Pancreas (tissue), 10 donors: ENCODE data around the gene ZC3H10. TPM values are rescaled to one million over a fixed set of nuclear protein-coding genes. Genes with fewer than 3 reads are reported as not detected.

Experiments
- ATAC-seq, 4 donors: fragments of 200-7000 bp; cut with Tn5 transposase; one replicate each; pipeline versions ENCODE4 v1.8.0 to v1.9.1; 2020; ENCODE audit warnings: mild to moderate bottlenecking in 4 of 4, moderate library complexity in 4 of 4
- DNase-seq, 6 donors: peaks; one replicate each; pipeline ENCODE4 v3.0.0-alpha.2; 2020
- FAIRE-seq: peaks from 2 replicates; lab custom pipeline; 2012; peaks lifted over from hg19 to GRCh38; lab: Jason Lieb, UNC
- H3K27ac ChIP-seq, 4 donors: fragments of 200-600 bp; sonication (generic); 1 replicate in 3 of 4; 2 replicates in 1 of 4; pipeline versions ENCODE4 v1.5.0 to v1.8.0; 2020
- H3K27me3 ChIP-seq, 4 donors: fragments of 200-600 bp; one replicate each; pipeline ENCODE4 v1.8.0; 2021
- H3K36me3 ChIP-seq, 3 donors: fragments of 200-600 bp; sonication (generic) in 1 of 3; one replicate each; pipeline versions ENCODE4 v1.5.0 to v1.8.0; 2020 to 2021
- H3K4me1 ChIP-seq, 3 donors: fragments of 200-600 bp; one replicate each; pipeline ENCODE4 v1.8.0; 2021
- H3K4me3 ChIP-seq, 4 donors: fragments of 200-600 bp; sonication (generic) in 2 of 4; one replicate each; pipeline versions ENCODE4 v1.5.0 to v1.8.0; 2020 to 2021
- H3K9me3 ChIP-seq, 4 donors: fragments of 200-600 bp; one replicate each; pipeline ENCODE4 v1.8.0; 2021
- WGBS, 2 donors: extraction: QIAGEN DNeasy Blood & Tissue Kit; methylation state at CpG; one replicate each; pipeline ENCODE4 v1.1.7; 2013; 5-methylcytosine and 5-hydroxymethylcytosine counted together
- intact Hi-C, 3 donors: fragments of 100-400 bp; cut with DNase I; formaldehyde crosslinking; loops; one replicate each; pipeline versions ENCODE4 v1.11.1 to v1.14.2; 2022
- polyA plus RNA-seq, 2 donors: library from polyadenylated mRNA; stranded (reverse); fragments of 200-250 nt; gene quantifications; one replicate each; pipeline ENCODE4 v1.2.3, GENCODE V29; 2013
- total RNA-seq, 6 donors: library from RNA; stranded (reverse); fragmentation: NEBNext Ultra II Directional in 4 of 6; extraction: Animal tissue kit (Norgen Biotek cat#: 25700) in 4 of 6; gene quantifications; one replicate each; pipeline versions ENCODE4 v1.2.1 to v1.2.4, GENCODE V29; 2021 to 2023
- TF ChIP-seq, protein P1 (sequence below), 4 donors: fragments of 200-600 bp; sonication (generic) in 3 of 4; IDR thresholded peaks; one replicate each; pipeline versions ENCODE4 v1.5.0 to v1.8.0; 2021; ENCODE audit warnings: antibody characterized with exemption in 4 of 4
- donor health status: healthy with polysubstance abuse.
- donor health status: DM: no; HTN: no; CAD: no; lungs with moderate emphysema.
- donor health status: DM: no; HTN: no; CAD: no.
- donor health status: control.
- donor health status: control.
- donor health status: Bipolar disorder and iron deficiency.
- donor health status: DM: yes; HTN: yes; CAD: no.
- donor health status: DM: no; HTN: no; CAD: no.
- donor health status: DM: no; HTN: no; CAD: no.
- donor health status: DM: yes; HTN: yes; CAD: no.

The ZC3H10 gene
- total and polyA plus RNA-seq, 8 donors: 1.9 to 4.1 (median 3.1) TPM

GRCh38 chr12:56163533-56164344 is 45.7 kb downstream of the ZC3H10 start:
- no peak overlapping the region for H3K4me3 ChIP-seq
- peak in 1 of 4 donors; percentile 3 for ATAC-seq
- no peaks in the 10 kb centered on the region for H3K9me3 ChIP-seq
- H3K27me3 ChIP-seq: no peaks in the 10 kb centered on the region
- peaks cover 8 to 21% (median 13%) of the 10 kb centered on the region in 3 donors for H3K4me1 ChIP-seq
- H3K27ac ChIP-seq: no peak overlapping the region
- intact Hi-C loops: no loop called here
- TF ChIP-seq, protein P1, sequence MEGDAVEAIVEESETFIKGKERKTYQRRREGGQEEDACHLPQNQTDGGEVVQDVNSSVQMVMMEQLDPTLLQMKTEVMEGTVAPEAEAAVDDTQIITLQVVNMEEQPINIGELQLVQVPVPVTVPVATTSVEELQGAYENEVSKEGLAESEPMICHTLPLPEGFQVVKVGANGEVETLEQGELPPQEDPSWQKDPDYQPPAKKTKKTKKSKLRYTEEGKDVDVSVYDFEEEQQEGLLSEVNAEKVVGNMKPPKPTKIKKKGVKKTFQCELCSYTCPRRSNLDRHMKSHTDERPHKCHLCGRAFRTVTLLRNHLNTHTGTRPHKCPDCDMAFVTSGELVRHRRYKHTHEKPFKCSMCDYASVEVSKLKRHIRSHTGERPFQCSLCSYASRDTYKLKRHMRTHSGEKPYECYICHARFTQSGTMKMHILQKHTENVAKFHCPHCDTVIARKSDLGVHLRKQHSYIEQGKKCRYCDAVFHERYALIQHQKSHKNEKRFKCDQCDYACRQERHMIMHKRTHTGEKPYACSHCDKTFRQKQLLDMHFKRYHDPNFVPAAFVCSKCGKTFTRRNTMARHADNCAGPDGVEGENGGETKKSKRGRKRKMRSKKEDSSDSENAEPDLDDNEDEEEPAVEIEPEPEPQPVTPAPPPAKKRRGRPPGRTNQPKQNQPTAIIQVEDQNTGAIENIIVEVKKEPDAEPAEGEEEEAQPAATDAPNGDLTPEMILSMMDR (IDR thresholded peaks at IDR 0.05): no peak
- 86% methylated on average over 11 of the region's 11 CpGs for WGBS, 2 donors
- H3K36me3 ChIP-seq: peaks cover 0 to 79% (median 34%) of the 10 kb centered on the region in 3 donors
- no peak for FAIRE-seq
- peak in 1 of 6 donors; percentile 53 for DNase-seq

GRCh38 chr12:56164345-56164729 is 46.3 kb downstream of the ZC3H10 start:
- no peaks in the 10 kb centered on the region for H3K27me3 ChIP-seq
- intact Hi-C loops: no loop called here

GRCh38 chr12:56165369-56165768 is 47.3 kb downstream of the ZC3H10 start:
- no peak for FAIRE-seq
- WGBS, 2 donors: 82 to 90% methylated on average over 4 of the region's 4 CpGs
- H3K9me3 ChIP-seq: no peaks in the 10 kb centered on the region

More at GRCh38 chr12:56164345-56164729, 46.3 kb downstream of the ZC3H10 start:
- peak in 1 of 6 donors; percentile 72 for DNase-seq
- peaks cover 0 to 85% (median 34%) of the 10 kb centered on the region in 3 donors for H3K36me3 ChIP-seq
- no peak for FAIRE-seq
- WGBS, 2 donors: 92 to 98% methylated on average over 17 of the region's 17 CpGs
- H3K9me3 ChIP-seq: no peaks in the 10 kb centered on the region
- H3K27ac ChIP-seq: no peak overlapping the region
- no peak overlapping the region for H3K4me3 ChIP-seq
- TF ChIP-seq, protein P1 (IDR thresholded peaks at IDR 0.05): no peak
- H3K4me1 ChIP-seq: peaks cover 8 to 21% (median 13%) of the 10 kb centered on the region in 3 donors
- peak in 1 of 4 donors; percentile 3 for ATAC-seq

DNA sequence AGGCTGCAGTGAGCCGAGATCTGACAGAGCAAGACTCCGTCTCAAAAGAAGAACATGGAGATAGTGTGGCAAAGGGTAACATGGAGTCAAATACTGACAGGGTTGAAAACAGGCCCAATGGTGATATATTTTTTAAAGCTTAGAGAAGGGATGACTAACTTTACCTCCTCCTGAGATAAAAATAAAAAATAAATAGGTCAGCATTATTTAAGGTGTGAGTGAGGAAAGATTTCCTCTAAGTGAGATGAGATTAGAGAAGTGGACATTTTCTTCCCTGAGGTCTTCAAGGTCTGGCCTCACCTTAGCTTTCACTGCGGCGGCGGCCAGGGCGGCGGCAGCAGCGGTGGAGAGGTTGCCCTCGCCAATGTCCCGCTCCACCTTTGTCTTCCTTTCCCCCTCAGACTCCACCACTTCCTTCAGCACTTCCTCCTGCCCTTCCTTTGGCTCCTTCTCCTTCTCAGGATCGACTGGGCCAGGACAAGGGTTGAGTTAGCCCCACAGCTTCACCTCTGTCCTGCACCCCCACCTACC is 51.2 kb downstream of the ZC3H10 start:
- no peaks in the 10 kb centered on the region for H3K4me1 ChIP-seq
- H3K4me3 ChIP-seq: no peak overlapping the region
- H3K27me3 ChIP-seq: no peaks in the 10 kb centered on the region
- FAIRE-seq (no peak), DNase-seq (no peak), ATAC-seq (no peak)
- intact Hi-C loops: no loop called here
- WGBS, 2 donors: 93 to 95% methylated on average over 11 of the region's 11 CpGs
- H3K36me3 ChIP-seq: peaks cover 7 to 92% (median 52%) of the 10 kb centered on the region in 3 donors
- no peaks in the 10 kb centered on the region for H3K9me3 ChIP-seq
- TF ChIP-seq, protein P1 (IDR thresholded peaks at IDR 0.05): no peak
- no peak overlapping the region for H3K27ac ChIP-seq

More at GRCh38 chr12:56165369-56165768, 47.3 kb downstream of the ZC3H10 start:
- Histone ChIP-seq H3K4me1 (peaks cover 8 to 12% (median 10%) of the 10 kb centered on the region in 3 donors), H3K4me3 (no peak overlapping the region), H3K27me3 (no peaks in the 10 kb centered on the region), H3K36me3 (peaks cover 0 to 90% (median 38%) of the 10 kb centered on the region in 3 donors), H3K27ac (no peak overlapping the region)
- DNase-seq: peak in 1 of 6 donors; percentile 62
- intact Hi-C loops: no loop called here
- TF ChIP-seq, protein P1 (IDR thresholded peaks at IDR 0.05): no peak
- ATAC-seq: no peak
